ENCODE measurements around the gene UNC13C.

Gene UNC13C

GRCh38 chr15:54556231-54556630, 578.0 kb downstream of the UNC13C start:
- TF ChIP-seq NFIC (IDR thresholded peaks at IDR 0.05) (no peak), TCF12 (IDR thresholded peaks at IDR 0.05; ENCODE audit: low read depth) (no peak), CEBPB (IDR thresholded peaks at IDR 0.05) (no peak), REST (IDR thresholded peaks at IDR 0.05; ENCODE audit: low read depth) (no peak), RAD21 (IDR thresholded peaks at IDR 0.05; ENCODE audit: low read depth) (no peak), MAX (IDR thresholded peaks at IDR 0.05) (no peak)

- TF ChIP-seq TAF1 (IDR thresholded peaks at IDR 0.05; ENCODE audit: low read depth) (no peak), EP300 (IDR thresholded peaks at IDR 0.05; ENCODE audit: borderline replicate concordance) (no peak)
Observed at GRCh38 chr15:54559405-54560069, 581.3 kb downstream of the UNC13C start.

- no peak for TF ChIP-seq YY1 (IDR thresholded peaks at IDR 0.05; ENCODE audit: low read depth)
Observed at GRCh38 chr15:54560417-54560816, 582.2 kb downstream of the UNC13C start.

- no peak for TF ChIP-seq YY1 (IDR thresholded peaks at IDR 0.05; ENCODE audit: low read depth)
- no peak for TF ChIP-seq TEAD4 (IDR thresholded peaks at IDR 0.05)
- no peak for TF ChIP-seq EGR1 (IDR thresholded peaks at IDR 0.05)
- no peak for TF ChIP-seq REST (IDR thresholded peaks at IDR 0.05; ENCODE audit: low read depth)
- TF ChIP-seq CEBPB (IDR thresholded peaks at IDR 0.05), result no peak
- TF ChIP-seq FOXM1 (IDR thresholded peaks at IDR 0.05; ENCODE audit: borderline replicate concordance, low read depth), result no peak
- no peak for TF ChIP-seq MAX (IDR thresholded peaks at IDR 0.05)
- TF ChIP-seq USF1 (IDR thresholded peaks at IDR 0.05), result no peak
- no peak for TF ChIP-seq ZBTB7A (IDR thresholded peaks at IDR 0.05; ENCODE audit: low read depth)
- TF ChIP-seq TCF12 (IDR thresholded peaks at IDR 0.05; ENCODE audit: low read depth), result no peak
- no peak for TF ChIP-seq RAD21 (IDR thresholded peaks at IDR 0.05; ENCODE audit: low read depth)
- no peak for TF ChIP-seq EP300 (IDR thresholded peaks at IDR 0.05; ENCODE audit: borderline replicate concordance)
- no peak for TF ChIP-seq TAF1 (IDR thresholded peaks at IDR 0.05; ENCODE audit: low read depth)
- no peak for TF ChIP-seq CREB1 (IDR thresholded peaks at IDR 0.05; ENCODE audit: low read depth)
Observed at GRCh38 chr15:54564166-54564565, 585.9 kb downstream of the UNC13C start.

- no peak for TF ChIP-seq YY1 (IDR thresholded peaks at IDR 0.05; ENCODE audit: low read depth)
Observed at GRCh38 chr15:54566654-54567053, 588.4 kb downstream of the UNC13C start.

- TF ChIP-seq USF1 (IDR thresholded peaks at IDR 0.05) (no peak), REST (IDR thresholded peaks at IDR 0.05; ENCODE audit: low read depth) (no peak), CREB1 (IDR thresholded peaks at IDR 0.05; ENCODE audit: low read depth) (no peak), FOXM1 (IDR thresholded peaks at IDR 0.05; ENCODE audit: borderline replicate concordance, low read depth) (no peak), MAX (IDR thresholded peaks at IDR 0.05) (no peak), EGR1 (IDR thresholded peaks at IDR 0.05) (no peak)
Observed at GRCh38 chr15:54567408-54568035, 589.3 kb downstream of the UNC13C start.

All from Ishikawa (cell line).